NCI-H345 treated with DMSO at 0.1 percent for 48 hours (cell line): Measurements from ENCODE around the gene RNMT.
"Not testable (repeated sequence)": the region's sequence is repeated elsewhere in the genome, so short reads cannot be mapped to it uniquely, and the experiment has no call there.

ENCODE experiments used
- DNase-seq: peaks from one replicate; lab custom pipeline; 2025; ENCODE audit not compliant: unreplicated experiment; lab: John Stamatoyannopoulos, UW

Gene RNMT

GRCh38 chr18:13726232-13726971 is at the start of gene RNMT, which contains the start of gene FAM210A:
Gene RNMT, plus strand, starts transcription at chr18:13726673. Its CDS starts 4,845 bp downstream, at chr18:13731518.
Gene FAM210A, minus strand, starts transcription at chr18:13726558. Its CDS starts 44,481 bp downstream, at chr18:13682077.
- peak; percentile 94 for DNase-seq

DNA sequence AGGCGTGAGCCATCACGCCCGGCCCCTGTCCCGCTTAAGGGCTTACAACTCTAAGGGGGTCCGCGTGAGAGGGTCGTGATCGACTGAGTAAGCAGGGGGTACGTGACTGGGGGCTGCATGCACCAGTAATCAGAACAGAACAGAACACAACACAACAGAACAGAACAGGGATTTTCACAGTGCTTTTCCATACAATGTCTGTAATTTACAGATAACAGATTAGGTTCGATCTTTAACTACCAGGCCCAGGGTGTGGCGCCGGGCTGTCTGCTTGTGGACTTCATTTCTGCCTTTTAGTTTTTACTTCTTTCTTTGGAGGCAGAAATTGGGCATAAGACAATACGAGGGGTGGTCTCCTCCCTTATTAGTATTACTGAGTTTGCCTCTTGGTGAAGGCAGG is 49.1 kb upstream of the RNMT start:
- DNase-seq: not testable (repeated sequence)

DNA sequence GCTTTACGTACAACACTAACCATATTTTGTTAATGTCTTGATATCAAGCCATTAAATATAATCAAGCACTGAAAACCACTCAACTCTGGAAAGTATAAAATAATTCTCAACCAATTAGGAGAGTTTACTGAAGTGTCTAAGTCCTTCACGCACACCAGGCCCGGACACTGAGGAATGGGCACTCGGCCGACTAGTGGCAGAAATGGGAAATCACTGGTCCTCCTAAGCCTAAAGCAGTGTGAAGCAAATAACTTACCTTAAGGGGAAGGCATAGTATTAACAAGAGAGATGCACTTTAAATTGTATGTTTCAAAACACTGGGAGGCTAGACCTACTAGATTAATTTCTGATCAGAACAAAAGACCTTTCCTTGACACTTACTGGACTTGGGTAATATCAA is 45.9 kb upstream of the RNMT start:
- DNase-seq: no peak

DNA sequence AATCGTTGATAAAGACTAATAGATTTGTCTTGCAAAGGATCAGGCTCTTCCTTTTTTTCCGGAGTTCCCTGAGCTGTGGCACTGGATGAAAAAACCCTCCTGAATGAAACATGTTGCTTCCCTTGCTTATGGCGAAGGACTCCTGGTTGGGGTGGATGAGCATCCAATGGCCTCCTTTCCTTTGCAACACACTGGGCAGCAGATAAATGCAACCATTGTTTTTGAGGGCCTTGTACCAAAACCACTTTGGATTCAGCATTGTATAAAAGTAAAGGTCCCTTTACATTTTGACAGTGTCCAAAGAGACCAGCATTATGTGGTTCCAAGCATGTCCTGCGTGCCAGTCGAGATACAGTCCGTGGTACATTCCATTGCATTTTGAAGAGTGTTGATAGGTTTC is 44.8 kb upstream of the RNMT start:
- DNase-seq: no peak

DNA sequence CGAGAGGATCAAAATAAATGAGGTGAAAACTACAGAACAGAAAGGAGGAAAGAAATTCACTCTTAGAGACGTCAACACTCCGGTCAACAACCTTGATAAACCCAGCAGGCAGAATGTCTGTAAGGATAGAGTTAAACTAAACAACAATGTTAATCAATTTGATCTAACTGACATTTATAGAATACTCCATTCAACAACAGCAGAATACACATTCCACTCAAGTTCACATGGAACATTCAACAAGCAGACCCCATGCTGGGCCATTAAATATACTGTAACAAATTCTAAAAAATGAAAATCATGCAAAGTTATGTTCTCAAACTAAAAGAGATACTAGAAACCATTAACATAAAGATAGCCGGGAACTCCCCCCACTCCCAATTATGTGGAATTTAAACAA is 41.9 kb upstream of the RNMT start:
- DNase-seq: no peak

DNA sequence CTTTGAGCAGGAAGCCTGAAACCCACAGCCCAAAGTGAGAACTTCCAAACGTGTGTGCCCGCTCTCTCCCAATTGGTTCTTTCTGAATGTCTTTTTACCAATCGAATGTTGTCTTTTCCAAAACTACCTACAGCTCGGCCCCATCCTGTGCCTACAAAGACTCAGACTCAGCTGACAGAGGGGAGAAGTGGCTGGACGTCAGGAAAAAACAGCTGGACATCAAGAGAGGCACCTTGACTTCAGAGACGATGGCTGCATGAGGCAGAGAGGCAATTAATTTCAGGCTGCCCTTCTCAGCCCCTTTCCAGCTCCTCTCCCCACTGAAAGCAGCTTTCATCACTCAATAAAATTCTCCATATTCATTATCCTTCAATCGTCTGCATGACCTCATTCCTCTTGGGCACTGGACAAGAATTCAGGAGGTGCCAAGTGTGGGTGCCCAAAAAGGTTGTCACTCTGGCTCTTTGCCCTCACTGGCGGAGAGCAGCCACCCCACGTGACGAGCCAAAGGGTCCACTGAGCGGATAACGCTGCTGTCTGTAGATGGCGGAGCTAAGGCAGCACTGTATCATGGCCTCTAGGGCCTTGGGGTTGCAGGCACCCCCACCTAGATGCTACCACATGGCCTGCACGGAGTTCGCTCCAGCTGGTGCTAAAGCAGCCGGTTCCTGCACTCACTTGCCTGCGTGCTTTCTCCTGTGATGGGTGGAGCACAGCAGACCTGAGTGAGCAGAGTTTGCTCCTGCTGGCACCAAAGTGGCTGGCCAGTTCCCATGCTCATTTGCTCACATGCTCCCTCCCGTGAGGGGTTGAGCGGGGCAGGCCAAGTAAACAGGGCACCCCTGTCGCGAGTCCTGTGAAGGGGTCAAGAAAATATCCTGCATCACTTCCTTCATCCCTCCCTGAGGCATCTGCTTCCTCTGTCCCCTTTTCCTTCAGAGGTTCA is 38.0 kb upstream of the RNMT start:
- DNase-seq: no peak

- DNase-seq: not testable (repeated sequence)
Observed at GRCh38 chr18:13690060-13690459, 36.4 kb upstream of the RNMT start.

- not testable (repeated sequence) for DNase-seq
Observed at GRCh38 chr18:13695337-13695736, 31.1 kb upstream of the RNMT start.

GRCh38 chr18:13696961-13697360 is 29.5 kb upstream of the RNMT start:
- no peak for DNase-seq

DNA sequence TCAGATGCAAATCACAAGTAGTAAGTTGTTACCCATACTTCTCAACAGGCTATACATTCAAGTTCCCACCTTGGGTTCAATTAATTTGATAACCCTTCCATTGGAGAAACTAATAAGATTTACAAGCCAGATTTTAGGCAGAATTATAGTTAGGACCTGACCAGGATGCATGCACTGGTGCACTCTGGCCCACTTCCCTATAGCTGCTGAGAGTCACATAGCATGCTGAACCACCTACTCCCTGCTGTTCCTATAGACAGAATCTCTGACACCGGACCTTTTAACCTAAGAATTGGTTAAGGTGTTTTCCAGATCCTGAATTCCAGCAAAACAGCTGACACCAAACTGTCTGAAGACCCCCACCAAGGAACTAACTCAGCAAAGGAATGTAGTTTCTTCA is 26.3 kb upstream of the RNMT start:
- no peak for DNase-seq

- no peak for DNase-seq
Observed at GRCh38 chr18:13703899-13704298, 22.6 kb upstream of the RNMT start.

DNA sequence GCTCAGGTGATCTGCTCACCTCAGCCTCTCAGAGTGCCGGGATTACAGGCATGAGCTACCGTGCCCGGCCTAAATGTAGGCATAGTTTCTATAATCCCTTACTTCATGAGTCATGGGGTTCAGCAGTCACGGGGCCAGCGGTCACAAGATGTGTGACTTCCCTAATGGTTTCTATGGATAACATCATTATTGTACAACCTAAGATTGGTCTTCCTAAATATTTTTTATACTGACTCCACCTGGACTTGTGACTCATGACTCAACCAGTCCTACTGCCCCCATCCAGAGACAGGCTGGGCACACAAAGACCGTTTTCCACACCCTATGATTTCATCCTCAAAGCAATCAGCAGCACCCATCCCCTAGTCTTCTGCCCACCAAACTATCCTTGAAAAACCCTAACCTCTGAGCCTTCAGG is 16.1 kb upstream of the RNMT start:
- DNase-seq: no peak

- DNase-seq: no peak
Observed at GRCh38 chr18:13712400-13713131, 13.9 kb upstream of the RNMT start.

DNA sequence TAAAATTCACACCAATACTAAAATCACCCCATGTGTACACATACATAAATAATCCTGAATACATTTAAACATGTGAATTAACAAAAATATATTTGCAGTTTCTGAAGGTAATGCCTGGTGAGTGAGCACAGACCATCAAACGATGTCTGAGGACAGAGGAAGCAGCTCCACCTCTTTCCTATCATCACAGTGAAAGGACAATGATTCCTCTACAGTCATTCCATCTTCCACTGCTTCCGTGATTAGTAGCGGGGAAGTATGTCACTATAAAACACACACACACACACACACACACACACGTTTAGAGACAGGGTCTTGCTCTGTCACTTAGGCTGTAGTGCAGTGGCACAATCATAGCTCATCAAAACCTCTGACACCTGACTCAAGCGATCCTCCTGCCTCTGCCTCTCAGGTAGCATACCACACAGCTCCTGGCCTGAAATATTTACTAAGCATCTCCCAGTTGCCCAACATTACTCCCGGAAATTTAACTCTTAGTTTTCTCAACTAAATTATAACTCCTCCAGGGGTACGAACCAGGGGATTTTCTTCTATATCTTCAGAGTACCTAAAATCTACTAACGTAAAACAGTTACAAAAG is 12.9 kb upstream of the RNMT start:
- DNase-seq: no peak

DNA sequence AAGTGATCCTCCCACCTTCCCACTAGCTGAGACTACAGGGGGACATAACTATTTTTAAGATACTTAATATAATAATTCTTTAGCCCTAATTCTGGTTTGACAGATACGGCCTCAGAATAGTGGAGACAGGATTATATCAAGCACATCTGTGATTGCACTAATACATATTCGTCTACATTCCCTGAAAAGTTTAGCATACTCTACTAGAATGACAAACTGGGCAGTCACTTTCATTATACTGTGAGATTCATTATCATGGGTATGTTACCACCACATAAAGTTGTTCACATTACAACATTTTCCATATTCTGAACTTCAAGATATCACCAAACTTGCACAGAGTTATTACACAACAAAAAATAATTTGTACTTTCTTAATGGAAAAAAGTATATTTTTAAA is 11.1 kb upstream of the RNMT start:
- no peak for DNase-seq

DNA sequence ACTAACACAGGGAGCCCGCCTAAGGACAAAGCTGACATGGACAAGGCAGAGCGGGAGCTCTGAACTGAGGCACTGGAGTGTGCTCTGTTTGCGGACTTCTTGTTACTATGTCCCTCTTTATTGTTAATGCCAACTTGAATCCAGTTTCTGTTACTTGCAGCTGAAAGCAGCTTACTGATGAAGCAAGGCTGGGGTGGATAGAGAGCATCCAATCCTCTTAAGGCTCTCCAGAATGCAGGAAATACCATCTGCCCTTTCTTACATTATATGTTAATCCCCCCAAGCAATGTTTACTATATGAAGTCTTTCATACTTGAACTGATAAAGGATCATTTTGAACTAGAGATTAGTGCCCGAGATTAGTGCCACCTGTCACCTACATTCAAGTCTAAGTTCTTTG is 9.6 kb upstream of the RNMT start:
- no peak for DNase-seq

DNA sequence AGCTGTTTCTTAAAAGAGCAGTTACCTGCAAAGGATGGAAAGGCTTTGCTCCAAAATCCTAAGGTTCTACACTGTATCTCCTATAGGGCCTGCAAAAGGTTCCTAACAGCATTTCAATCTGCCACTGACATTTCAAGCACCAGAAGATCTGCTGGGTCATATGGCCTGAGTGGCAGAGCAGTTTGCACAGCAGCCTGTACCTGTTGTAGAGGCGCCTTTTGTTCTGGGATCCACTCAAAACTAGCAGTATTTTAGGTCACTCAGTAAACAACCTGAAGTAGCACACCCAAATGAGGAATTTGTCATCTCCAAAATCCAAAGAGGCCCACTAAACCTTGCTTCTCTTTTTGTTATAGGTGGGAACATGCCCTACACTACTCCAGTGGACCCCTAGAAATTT is 6.3 kb upstream of the RNMT start:
- no peak for DNase-seq

DNA sequence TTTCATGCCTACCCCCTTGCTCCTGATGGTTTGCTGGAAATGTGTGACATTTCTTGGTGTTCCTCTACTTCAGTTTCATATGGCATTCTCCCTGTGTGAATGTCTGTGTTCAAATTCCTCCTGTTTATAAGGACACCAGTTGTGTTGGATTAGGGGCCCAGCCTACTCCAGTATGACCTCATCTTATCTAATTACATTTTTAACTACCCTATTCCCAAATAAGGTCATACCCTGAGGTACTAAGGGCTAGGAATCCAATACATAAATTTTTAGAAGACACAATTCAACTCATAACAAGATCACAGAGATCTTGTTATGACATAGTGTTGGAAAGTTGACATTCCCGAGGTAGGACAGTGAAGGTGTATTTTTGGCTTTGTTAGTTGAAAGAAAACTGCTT is 5.6 kb upstream of the RNMT start:
- DNase-seq: no peak

DNA sequence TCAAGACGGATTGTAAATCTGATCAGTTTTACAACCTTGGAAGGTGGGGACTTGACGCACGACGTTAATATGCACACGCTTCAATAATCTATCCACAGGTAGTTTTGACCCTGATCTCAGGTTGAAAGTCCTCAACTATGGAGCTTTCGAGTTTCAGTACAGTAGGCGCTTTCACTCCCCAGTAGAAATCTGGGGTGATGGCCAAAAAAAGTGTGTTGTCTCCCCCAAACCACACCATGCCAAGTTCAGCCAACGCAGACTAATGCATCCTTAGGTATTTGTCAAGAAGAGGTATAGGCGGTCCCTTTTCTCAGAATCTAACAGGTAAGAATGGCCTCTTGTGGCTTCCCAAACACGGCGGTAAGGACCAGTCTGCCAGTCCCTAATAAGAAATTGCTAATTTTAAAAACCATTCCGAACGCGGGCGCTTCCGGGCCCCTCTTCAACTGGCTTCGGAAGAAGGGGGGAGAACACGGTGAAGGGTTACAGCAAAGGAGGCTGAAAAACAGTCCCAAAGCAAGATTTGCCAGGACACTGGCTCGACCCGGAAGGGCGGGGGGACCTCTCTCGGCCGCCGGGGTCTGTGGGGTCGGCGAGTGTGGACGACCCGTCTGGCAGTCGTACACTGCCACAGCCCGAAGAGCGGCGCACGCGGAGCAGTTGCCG is 774 bp upstream of the RNMT start:
- no peak for DNase-seq

DNA sequence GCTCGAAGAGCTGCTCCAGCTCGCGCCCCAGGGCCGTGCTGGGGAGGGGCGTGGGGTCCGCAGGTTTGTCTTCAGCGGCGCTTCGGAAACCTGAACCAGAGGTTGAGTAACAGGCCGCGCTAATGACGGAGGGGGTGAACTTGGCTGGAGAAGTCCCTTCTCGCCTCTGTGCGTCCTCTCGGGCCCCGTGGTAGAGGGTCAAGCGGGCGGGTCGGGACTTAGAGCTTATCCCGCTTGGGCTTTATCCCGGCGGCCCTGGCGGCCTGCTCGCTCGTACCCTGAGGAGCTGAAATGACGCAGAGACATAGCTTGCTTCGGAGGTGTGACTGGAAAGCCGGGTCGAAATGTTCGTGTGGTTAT is 479 bp downstream of the RNMT start:
- no peak for DNase-seq

DNA sequence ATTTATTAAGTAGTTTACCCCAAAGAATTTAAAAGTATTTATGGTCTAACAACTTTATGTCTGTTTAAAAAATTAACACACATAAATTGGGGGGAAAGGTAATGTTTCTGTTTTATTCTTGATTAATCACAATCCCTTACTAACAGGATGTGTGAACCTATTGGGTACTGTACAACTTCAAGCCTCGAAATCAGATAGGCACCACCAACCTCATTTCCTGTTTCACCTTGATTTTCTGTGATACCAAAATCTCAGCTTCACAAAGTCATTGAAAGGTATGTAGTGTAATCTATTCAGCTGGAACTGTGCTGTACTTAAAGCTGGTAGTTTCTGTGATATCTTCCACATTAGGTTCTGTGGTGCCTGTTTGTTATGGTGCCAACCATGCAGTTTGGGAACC is 4.0 kb downstream of the RNMT start:
- DNase-seq: no peak
